NCI-H345 (cell line): ENCODE data around the gene TM9SF3.
A peak's percentile ranks its signal among the peaks of the same experiment; 100 is the strongest.
"Not testable (repeated sequence)": the region's sequence is repeated elsewhere in the genome, so short reads cannot be mapped to it uniquely, and the experiment has no call there.

ENCODE experiments used
- DNase-seq: peaks from one replicate; lab custom pipeline; 2025; lab: John Stamatoyannopoulos, UW

TM9SF3 gene

GRCh38 chr10:96598846-96599245, 12.0 kb upstream of the TM9SF3 start:
- no peak for DNase-seq

- no peak for DNase-seq
Observed at GRCh38 chr10:96596422-96597407, 9.9 kb upstream of the TM9SF3 start.

GRCh38 chr10:96595741-96596140, 8.9 kb upstream of the TM9SF3 start:
- no peak for DNase-seq

GRCh38 chr10:96591946-96592345, 5.1 kb upstream of the TM9SF3 start:
- no peak for DNase-seq

- no peak for DNase-seq
Observed at GRCh38 chr10:96588616-96589419, 2.0 kb upstream of the TM9SF3 start.

- peak; percentile 3 for DNase-seq
Observed at GRCh38 chr10:96588060-96588554, 1.3 kb upstream of the TM9SF3 start.

GRCh38 chr10:96587264-96588059, 650 bp upstream of the TM9SF3 start:
- DNase-seq = peak; percentile 46

- peak; percentile 14 for DNase-seq
Observed at GRCh38 chr10:96585736-96586418, 935 bp downstream of the TM9SF3 start.

- no peak for DNase-seq
Observed at GRCh38 chr10:96584474-96584873, 2.3 kb downstream of the TM9SF3 start.

- DNase-seq = no peak
Observed at GRCh38 chr10:96584035-96584434, 2.8 kb downstream of the TM9SF3 start.

GRCh38 chr10:96579133-96579532, 7.7 kb downstream of the TM9SF3 start:
- DNase-seq = no peak

GRCh38 chr10:96578633-96579032, 8.2 kb downstream of the TM9SF3 start:
- no peak for DNase-seq

GRCh38 chr10:96578022-96578421, 8.8 kb downstream of the TM9SF3 start:
- DNase-seq = no peak

- no peak for DNase-seq
Observed at GRCh38 chr10:96577069-96577468, 9.7 kb downstream of the TM9SF3 start.

GRCh38 chr10:96576277-96576980, 10.4 kb downstream of the TM9SF3 start:
- DNase-seq = no peak

GRCh38 chr10:96574564-96574963, 12.2 kb downstream of the TM9SF3 start:
- not testable (repeated sequence) for DNase-seq

- no peak for DNase-seq
Observed at GRCh38 chr10:96573036-96573435, 13.8 kb downstream of the TM9SF3 start.

- no peak for DNase-seq
Observed at GRCh38 chr10:96570983-96571964, 15.5 kb downstream of the TM9SF3 start.

- DNase-seq = no peak
Observed at GRCh38 chr10:96570511-96570910, 16.3 kb downstream of the TM9SF3 start.
